Measurements from ENCODE around the gene SAMD1. TPM values are rescaled to one million over a fixed set of nuclear protein-coding genes. Genes with fewer than 3 reads are reported as not detected.

SAMD1 gene
- total and polyA plus RNA-seq, 9 of the 15 experiments (the other 6 are each of a cell fraction or from before 2014, with no cell fraction given): 2.9 to 96.0 (median 43.5) TPM

GRCh38 chr19:14102756-14103155 is 12.2 kb upstream of the SAMD1 start:
- no peak for DNase-seq (ENCODE audit: extremely low read depth in 1 of 4, low spot score in 3 of 4)
- CTCF ChIA-PET (ENCODE audit: low intra/inter-chr PET ratio): no interaction called here
- H3K4me2 ChIP-seq (ENCODE audit: insufficient read depth, low read length): no peak overlapping the region
- H3K9me3 ChIP-seq (replicated peaks; ENCODE audit: control insufficient read depth, insufficient read depth, low read depth, low read length): no peaks in the 10 kb centered on the region
- no peak overlapping the region for H2AFZ ChIP-seq (ENCODE audit: low read depth, low read length)
- intact Hi-C loops (cut with micrococcal nuclease): no loop called here
- peaks cover 32% of the 10 kb centered on the region; the same call in 2 of the 3 replicates for H3K36me3 ChIP-seq (ENCODE audit: control insufficient read depth, insufficient read depth, low read length)
- no peak for ATAC-seq
- no peak for FAIRE-seq
- H3K79me2 ChIP-seq (ENCODE audit: control insufficient read depth, insufficient read depth, low read length): no peaks in the 10 kb centered on the region
- POLR2A ChIA-PET: no interaction called here
- 86% methylated on average over 10 of the region's 10 CpGs for WGBS (ENCODE audit: insufficient coverage, low coverage, missing lambda C conversion rate)
- no peaks in the 10 kb centered on the region for H3K9me1 ChIP-seq (ENCODE audit: control insufficient read depth, insufficient read depth, low read length)
- no peaks in the 10 kb centered on the region for H3K27me3 ChIP-seq (ENCODE audit: control insufficient read depth in 2 of 2, insufficient read depth in 2 of 2, low read length in 2 of 2)
- in situ Hi-C loops (cut with MboI): no loop called here
- no peak overlapping the region for H3K9ac ChIP-seq (ENCODE audit: insufficient read depth in 1 of 2, low read depth in 2 of 2, low read length in 2 of 2)
- no peak overlapping the region for H3K27ac ChIP-seq (ENCODE audit: extremely low read depth, low read depth, low read length)
- H3K4me3 ChIP-seq: no peak overlapping the region
- no TSS peak for BruUV-seq (replicated peaks)
- TF ChIP-seq DEAF1 (CRISPR knock-in tag; IDR thresholded peaks at IDR 0.05): no peak
- no peak for TF ChIP-seq ZBTB33 (CRISPR knock-in tag; IDR thresholded peaks at IDR 0.05)
- TF ChIP-seq ZNF253 (CRISPR knock-in tag; conservative IDR thresholded peaks at IDR 0.05): no peak
- no peak for TF ChIP-seq RHOXF2B (CRISPR knock-in tag; conservative IDR thresholded peaks at IDR 0.05)
- no peak for TF ChIP-seq RERE (CRISPR knock-in tag; IDR thresholded peaks at IDR 0.05; ENCODE audit: borderline replicate concordance)
- TF ChIP-seq ZNF764 (CRISPR knock-in tag; IDR thresholded peaks at IDR 0.05; ENCODE audit: low read depth): no peak
- peaks cover 0 to 2% of the 10 kb centered on the region in 2 experiments; a peak in 1 of 5 replicates for H3K4me1 ChIP-seq (replicated peaks in 1 of 2; ENCODE audit: control insufficient read depth in 2 of 2, insufficient read depth in 2 of 2, low read length in 2 of 2)
- no peaks in the 10 kb centered on the region for H4K20me1 ChIP-seq (replicated peaks; ENCODE audit: control insufficient read depth, insufficient read depth, low read length)
